Lung (tissue), 12 donors: Measurements from ENCODE around the gene BAHCC1. TPM values are rescaled to one million over a fixed set of nuclear protein-coding genes. Genes with fewer than 3 reads are reported as not detected.
A peak's percentile ranks its signal among the peaks of the same experiment; 100 is the strongest.

ENCODE experiments used
- ATAC-seq: fragments of 200-7000 bp; cut with Tn5 transposase; one replicate; pipeline ENCODE4 v1.9.1; 2020; ENCODE audit warnings: moderate number of reproducible peaks; ENCODE audit not compliant: insufficient read depth, low FRiP score
- DNase-seq, 3 donors: peaks; one replicate each; pipeline ENCODE4 v3.0.0-alpha.2; 2013 to 2017
- H3K27ac ChIP-seq, 2 donors: one replicate each; pipeline ENCODE4 v1.5.1; 2013; ENCODE audit warnings: mild to moderate bottlenecking in 2 of 2, moderate library complexity in 2 of 2, control low read depth in 1 of 2, inconsistent platforms in 1 of 2, low read depth in 1 of 2, low read length in 1 of 2
- H3K27me3 ChIP-seq, 3 donors: one replicate each; pipeline ENCODE4 v1.5.1; 2013; ENCODE audit warnings: low read length in 2 of 3; ENCODE audit not compliant: control insufficient read depth in 3 of 3, insufficient read depth in 3 of 3
- H3K36me3 ChIP-seq, 4 donors: one replicate each; pipeline ENCODE4 v1.5.1; 2013; ENCODE audit warnings: low read length in 4 of 4, mild to moderate bottlenecking in 1 of 4, moderate library complexity in 1 of 4; ENCODE audit not compliant: control insufficient read depth in 4 of 4, insufficient read depth in 4 of 4
- H3K4me1 ChIP-seq, 5 donors: one replicate each; pipeline ENCODE4 v1.5.1; 2013; ENCODE audit warnings: low read length in 5 of 5, mild to moderate bottlenecking in 2 of 5, moderate library complexity in 1 of 5; ENCODE audit not compliant: control insufficient read depth in 5 of 5, insufficient read depth in 5 of 5
- H3K4me3 ChIP-seq: one replicate; pipeline ENCODE4 v1.5.1; 2013; ENCODE audit warnings: mild to moderate bottlenecking, control low read depth, moderate library complexity
- H3K9ac ChIP-seq, 2 donors: one replicate each; pipeline ENCODE4 v1.5.1; 2013; ENCODE audit warnings: low read length in 2 of 2, control low read depth in 1 of 2; ENCODE audit not compliant: insufficient read depth in 1 of 2
- H3K9me3 ChIP-seq, 4 donors: one replicate each; pipeline ENCODE4 v1.5.1; 2013; ENCODE audit warnings: low read length in 3 of 4, mild to moderate bottlenecking in 1 of 4, moderate library complexity in 1 of 4; ENCODE audit not compliant: control insufficient read depth in 4 of 4, insufficient read depth in 3 of 4
- CTCF ChIP-seq: IDR thresholded peaks from 2 replicates; pipeline ENCODE4 v1.5.1; 2012; ENCODE audit warnings: mild to moderate bottlenecking; ENCODE audit errors: control extremely low read depth, extremely low read depth
- whole genome bisulfite sequencing, 2 donors: extraction: QIAGEN DNeasy Blood & Tissue Kit; methylation state at CpG; one replicate each; pipeline ENCODE4 v1.1.7; 2013; 5-methylcytosine and 5-hydroxymethylcytosine counted together
- polyA plus RNA-seq, 2 donors: library from polyadenylated mRNA; stranded (reverse); fragments of 200-250 nt; gene quantifications; one replicate each; pipeline ENCODE4 v1.2.1, GENCODE V29; 2013
- total RNA-seq, 2 donors: library from RNA; depleted of rRNA in 1 of 2; stranded (reverse); fragments of >200 nt in 1 of 2; gene quantifications; one replicate each; pipeline ENCODE4 v1.2.1, GENCODE V29; 2014 to 2021
- donor health status: control.
- donor health status: control.
- donor health status: Bipolar disorder and iron deficiency.
- donor health status: healthy.
- donor health status: DM: yes; HTN: yes; CAD: no.

Gene BAHCC1
- total and polyA plus RNA-seq, 4 donors: 7.6 to 24.9 (median 17.5) TPM

GRCh38 chr17:81408049-81408448 lies 12.8 kb downstream of the BAHCC1 start:
- no peak overlapping the region for H3K9ac ChIP-seq
- ATAC-seq (no peak), DNase-seq (no peak)
- no peaks in the 10 kb centered on the region for H3K27me3 ChIP-seq
- H3K27ac ChIP-seq: no peak overlapping the region
- peaks cover 9 to 53% (median 9%) of the 10 kb centered on the region in 5 donors for H3K4me1 ChIP-seq
- no peak overlapping the region for H3K4me3 ChIP-seq
- WGBS, 2 donors: 80 to 84% methylated on average over 14 of the region's 14 CpGs
- H3K36me3 ChIP-seq: no peaks in the 10 kb centered on the region
- no peak for TF ChIP-seq CTCF
- H3K9me3 ChIP-seq: no peaks in the 10 kb centered on the region

- DNase-seq (peak; percentile 48 to 74 (median 73)), ATAC-seq (no peak)
- no peak for TF ChIP-seq CTCF
- Histone ChIP-seq H3K4me1 (peaks cover 6 to 44% (median 9%) of the 10 kb centered on the region in 5 donors), H3K9me3 (no peaks in the 10 kb centered on the region), H3K4me3 (no peak overlapping the region), H3K9ac (no peak overlapping the region), H3K27ac (peak overlapping the region in 1 of 2 donors; percentile 8), H3K27me3 (no peaks in the 10 kb centered on the region), H3K36me3 (no peaks in the 10 kb centered on the region)
- WGBS, 2 donors: 42 to 68% methylated on average over 22 to 27 of the region's 27 CpGs
Measured at GRCh38 chr17:81409190-81409935, 14.1 kb downstream of the BAHCC1 start.

GRCh38 chr17:81410852-81411251 lies 15.6 kb downstream of the BAHCC1 start:
- DNase-seq: no peak

More at GRCh38 chr17:81410852-81411251, 15.6 kb downstream of the BAHCC1 start:
- H3K4me3 ChIP-seq: no peak overlapping the region
- no peaks in the 10 kb centered on the region for H3K36me3 ChIP-seq
- H3K4me1 ChIP-seq: peaks cover 0 to 32% (median 9%) of the 10 kb centered on the region in 5 donors
- no peaks in the 10 kb centered on the region for H3K27me3 ChIP-seq
- no peak overlapping the region for H3K9ac ChIP-seq
- WGBS, 2 donors: 91 to 95% methylated on average over 16 of the region's 16 CpGs
- no peaks in the 10 kb centered on the region for H3K9me3 ChIP-seq
- no peak overlapping the region for H3K27ac ChIP-seq
- ATAC-seq: no peak
- TF ChIP-seq CTCF: no peak
